GM19438 (cell line): ENCODE measurements around the gene QPCT.
A peak's percentile ranks its signal among the peaks of the same experiment; 100 is the strongest.
"Not testable (repeated sequence)": the region's sequence is repeated elsewhere in the genome, so short reads cannot be mapped to it uniquely, and the experiment has no call there.

Experiments used
- ATAC-seq: cut with Tn5 transposase; IDR thresholded peaks from one replicate; pipeline ENCODE4 v1.9.1; 2021; ENCODE audit warnings: low read depth; ENCODE audit not compliant: unreplicated experiment

Gene QPCT

DNA sequence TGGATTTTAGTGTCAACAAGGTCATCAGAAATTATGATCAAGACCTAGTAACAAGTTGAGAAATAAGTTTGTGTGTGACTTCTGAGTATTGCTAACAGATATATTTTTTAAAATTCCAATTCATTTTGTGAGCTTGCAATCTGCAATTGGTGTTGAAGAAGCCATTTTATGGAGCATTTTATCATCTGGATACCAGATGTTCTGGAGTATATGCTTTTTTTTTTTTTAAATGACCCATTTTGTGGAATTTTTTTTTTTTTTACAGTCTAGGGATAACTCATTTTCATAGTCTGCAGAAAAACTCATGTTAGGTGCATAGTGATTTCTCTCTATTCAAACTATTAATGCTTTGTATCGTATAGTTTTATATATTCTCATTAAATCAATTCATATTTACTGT is 12.6 kb downstream of the QPCT start:
- ATAC-seq, result no peak

DNA sequence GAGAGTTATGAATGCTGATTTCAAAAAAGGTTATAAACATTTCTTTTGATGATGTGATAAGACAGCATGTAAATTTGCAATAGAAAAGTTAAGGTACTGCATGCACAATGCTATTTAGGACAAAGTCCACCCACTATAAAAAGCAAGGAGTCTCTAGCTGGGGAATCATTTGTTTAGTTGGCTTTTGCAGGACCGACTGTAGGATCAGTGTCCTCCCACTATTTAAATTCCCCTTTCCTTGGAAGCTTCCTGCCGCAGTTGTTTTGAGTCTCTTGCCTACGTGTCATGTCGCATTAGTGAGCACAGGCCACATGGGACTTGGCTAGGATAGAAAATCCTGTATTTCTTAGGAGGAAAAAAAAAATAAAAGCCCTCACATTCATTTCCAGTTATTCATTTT is 13.1 kb downstream of the QPCT start:
- ATAC-seq, result no peak

GRCh38 chr2:37358466-37358865 is 14.0 kb downstream of the QPCT start:
- ATAC-seq, result no peak

GRCh38 chr2:37361216-37361815 is 16.9 kb downstream of the QPCT start:
- no peak for ATAC-seq

DNA sequence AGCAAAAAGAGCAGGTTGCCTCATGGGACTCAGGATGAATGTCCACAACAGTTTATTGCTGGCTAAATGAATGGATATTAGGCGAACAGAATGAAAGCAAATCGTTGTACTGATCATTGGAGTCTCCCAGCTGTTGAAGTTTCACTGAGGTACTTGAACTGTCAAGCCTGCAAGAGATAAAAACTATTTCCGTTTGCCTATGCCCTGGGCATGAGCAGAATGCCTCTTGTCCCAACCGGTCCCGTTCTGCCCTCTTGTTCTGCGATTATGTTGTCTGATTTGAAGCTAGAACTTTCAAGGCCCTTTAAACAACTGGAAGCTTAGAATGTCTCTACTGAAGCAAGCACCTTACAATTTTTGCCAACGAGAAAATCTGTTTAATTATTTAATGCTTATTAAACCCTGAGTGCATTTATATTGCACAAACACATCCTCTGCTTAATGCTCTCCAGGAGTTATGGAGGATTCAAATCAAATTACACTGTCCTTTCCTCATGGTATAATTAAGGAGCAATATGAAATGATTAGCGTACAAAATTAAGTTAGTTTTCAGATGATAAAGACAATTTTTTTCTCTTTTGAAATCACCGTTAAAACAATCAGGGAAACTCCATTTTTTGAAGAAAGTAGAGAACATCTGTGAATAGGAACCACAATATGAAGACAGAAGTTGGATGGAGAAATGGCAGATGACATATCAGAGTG is 17.7 kb downstream of the QPCT start:
- no peak for ATAC-seq

DNA sequence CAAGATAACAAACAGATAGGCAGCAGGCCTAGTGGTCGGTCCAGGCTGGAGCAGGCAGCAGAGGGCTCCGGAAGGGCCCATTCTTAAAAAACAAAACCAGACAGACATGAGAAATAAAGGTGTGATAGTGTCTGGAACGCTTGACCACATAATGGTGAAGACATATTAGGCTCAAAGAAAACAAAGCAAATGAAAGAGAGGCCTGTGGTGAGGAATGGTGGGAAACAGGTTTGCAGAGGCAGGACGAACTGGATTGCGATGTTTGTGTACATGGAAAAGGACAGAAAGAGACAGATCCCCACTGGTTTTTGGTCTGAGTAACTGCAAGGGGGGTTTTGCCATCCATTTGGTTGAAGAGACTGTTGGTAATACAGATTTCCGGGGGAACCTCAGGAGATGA is 19.9 kb downstream of the QPCT start:
- no peak for ATAC-seq

DNA sequence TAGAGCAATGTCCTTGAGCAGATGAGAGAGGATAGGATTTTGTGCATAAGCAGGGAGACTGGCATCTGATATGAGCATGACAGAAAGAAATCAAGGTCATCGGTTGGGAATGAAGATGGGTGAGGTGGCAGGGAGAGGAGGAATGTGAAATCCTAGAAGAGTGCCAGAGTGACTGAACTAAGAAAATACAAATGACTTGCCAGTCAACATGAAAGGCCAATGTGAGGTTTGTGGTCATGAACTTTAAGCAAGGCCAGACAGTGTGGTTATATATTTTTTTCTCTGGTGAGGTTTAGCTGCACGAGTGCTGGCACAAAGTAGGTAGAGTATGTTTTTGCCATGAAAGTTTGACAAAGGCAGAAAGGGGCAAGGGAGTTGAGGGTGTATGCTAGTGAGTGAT is 21.2 kb downstream of the QPCT start:
- ATAC-seq, result no peak

GRCh38 chr2:37366773-37367172 is 22.3 kb downstream of the QPCT start:
- no peak for ATAC-seq

DNA sequence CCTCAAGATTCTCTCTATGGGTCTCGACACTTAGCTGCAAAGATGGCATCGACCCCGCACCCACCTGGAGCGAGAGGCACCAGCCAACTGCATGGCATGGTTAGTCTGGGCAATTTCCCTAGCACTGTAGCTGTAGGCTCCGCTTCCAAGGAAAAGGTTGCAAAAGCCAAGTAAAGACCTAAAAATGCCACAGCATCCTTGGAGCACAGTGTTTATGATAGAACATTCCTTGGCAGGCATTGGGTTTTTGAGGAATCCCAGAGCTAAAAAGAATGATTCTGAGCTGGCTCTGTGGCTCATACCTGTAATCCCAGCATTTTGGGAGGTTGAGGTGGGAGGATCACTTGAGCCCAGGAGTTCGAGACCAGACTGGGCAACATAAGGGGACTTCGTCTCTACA is 22.9 kb downstream of the QPCT start:
- ATAC-seq, result no peak

GRCh38 chr2:37367984-37368383 is 23.6 kb downstream of the QPCT start:
- no peak for ATAC-seq

DNA sequence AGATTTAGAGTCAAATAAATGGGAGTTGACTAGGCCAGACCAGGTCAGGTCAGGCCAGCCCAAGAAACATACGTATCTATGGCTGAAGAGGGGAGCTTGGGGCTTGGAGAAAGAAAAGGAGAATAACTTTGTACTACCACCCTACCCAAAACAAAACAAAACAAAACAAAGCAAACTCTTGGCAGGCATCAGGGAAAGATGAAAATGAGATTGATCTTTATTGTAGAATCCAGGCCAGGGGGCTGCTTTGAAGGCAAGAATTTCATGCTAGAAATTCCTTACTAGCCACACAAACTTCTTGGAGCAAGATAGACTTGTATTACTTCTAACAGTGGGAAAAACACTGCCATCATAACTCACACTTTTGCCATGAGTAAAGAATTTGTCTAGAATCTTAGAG is 26.2 kb downstream of the QPCT start:
- no peak for ATAC-seq

DNA sequence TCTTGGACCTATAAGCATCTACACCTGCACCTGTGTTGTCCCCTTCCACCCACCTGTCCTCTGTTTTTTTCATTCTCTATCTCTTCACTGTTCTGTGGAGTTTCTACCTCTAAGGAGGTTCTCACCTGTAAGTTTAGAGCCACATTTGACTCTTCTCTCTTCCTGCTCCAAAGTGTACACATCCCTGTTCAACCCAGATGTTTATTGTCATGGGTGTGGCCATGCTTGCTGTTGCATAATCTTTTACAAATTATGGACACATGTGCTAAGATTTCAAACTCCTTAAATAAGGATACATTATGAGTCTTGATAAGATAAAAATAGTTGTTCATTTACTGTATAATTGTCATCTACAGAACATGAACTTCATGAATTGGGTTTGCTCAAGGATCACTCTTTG is 27.6 kb downstream of the QPCT start:
- no peak for ATAC-seq

DNA sequence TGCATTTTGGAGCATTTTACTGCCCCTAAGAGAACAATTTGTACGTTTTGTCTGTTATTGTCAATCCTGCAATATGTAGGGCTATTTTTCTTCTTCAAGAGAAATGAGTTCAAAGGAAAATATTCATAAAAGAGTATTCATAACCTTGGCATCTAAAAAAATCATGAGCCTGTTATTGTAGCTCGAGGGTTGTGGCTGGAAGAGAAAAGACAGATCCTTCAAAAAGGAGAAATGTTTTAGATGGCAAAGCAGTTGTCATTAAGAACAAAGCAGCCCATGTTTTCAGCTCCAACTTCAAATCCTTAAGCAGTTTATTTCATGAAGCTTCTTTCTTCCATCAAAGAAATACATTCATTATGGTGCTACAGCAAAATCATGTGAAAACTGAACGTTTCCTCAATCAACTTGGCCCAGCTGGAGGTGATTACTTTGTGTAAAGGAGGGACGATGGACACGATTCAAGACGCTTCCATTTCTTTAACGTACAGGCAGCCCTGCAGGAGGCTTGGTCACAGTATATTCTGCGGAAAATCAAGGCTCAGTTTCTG is 31.4 kb downstream of the QPCT start:
- peak; percentile 25 for ATAC-seq

DNA sequence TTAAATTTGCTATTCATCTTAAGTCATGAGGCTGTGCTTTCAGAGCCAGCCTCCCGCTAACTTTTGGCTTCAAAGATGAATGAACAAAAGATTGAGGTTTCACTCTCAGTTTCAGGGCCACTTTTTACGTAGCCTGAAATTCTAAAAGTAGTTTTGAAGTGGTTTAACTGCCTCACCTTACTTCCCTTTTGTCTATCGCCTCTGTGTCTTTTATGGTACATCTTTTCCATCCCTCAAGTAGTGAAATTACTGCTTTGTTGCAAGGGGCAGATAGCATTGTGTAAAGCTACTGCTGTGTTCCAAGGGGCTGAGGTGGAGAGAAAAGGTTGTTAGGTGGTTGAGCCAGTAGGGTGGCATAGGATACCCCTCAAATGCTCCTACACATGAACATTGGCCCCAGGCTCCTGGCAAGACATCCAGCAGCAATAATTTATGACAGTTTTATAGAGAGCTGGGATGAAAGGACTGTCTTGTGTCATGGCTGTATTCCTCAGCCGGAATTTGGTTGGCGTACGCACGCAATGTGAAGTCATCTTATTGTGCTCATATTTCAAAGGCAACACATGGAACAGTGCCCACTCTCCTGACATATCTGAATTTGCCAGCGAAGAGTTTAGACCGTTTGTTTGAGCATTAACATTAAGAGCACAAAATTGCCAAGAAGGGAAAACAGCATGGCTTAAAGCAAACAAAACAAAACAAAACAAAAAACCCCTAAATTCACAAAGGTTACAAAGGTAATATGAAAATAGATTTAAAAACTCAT is 32.2 kb downstream of the QPCT start:
- ATAC-seq, result peak; percentile 89

DNA sequence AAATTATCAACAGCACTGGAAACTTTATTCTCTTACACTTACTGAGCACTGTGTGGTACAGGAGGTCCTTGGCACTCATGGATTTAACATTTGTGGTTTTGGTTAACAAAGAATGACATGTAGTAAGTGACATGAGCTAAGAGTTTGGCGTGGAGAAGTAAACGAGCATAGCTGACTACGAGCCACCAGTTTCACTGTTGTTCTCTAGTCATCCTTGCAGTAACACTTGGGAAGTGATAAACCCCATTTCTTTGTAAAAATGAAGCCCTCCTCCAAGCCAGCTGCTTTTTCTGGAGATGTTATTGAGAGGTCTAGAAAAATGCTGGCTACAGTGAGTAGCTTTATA is 32.7 kb downstream of the QPCT start:
- no peak for ATAC-seq

DNA sequence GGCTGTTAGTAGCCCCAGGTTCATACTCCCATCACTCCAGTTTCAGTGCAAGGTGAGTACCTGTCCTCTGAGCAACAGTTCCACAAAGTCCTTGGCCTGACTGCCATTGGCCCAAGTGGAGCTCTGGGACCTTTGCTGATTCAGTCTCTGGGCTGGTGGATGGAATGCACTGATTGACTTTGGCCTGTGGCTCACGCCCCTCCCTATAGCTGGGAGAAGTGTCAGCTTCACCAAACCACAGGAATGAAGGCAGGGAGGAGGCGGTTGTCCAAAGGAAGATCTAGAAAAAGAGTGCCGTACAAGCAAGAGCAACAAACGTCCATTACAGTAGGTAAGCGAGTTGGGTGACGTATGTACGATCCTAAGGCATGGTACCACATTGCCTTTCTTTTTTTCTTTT is 34.0 kb downstream of the QPCT start:
- ATAC-seq, result no peak

GRCh38 chr2:37379881-37380296 is 35.5 kb downstream of the QPCT start:
- ATAC-seq, result no peak

DNA sequence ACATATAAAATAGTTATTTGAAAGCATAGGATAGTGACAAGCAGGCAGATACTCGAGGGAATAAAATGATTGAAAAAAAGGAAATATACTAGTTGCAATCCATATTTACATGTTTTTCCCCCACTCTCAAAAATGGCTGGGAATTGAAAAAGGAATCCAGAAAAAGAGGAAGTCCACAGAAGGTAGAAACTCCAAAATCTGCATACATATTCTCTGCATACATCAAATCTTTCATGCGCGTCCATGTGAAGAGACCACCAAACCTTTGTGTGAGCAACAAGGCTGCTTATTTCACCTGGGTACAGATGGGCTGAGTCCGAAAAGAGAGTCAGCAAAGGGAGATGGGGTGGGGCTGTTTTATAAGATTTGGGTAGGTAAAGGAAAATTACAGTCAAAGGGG is 36.4 kb downstream of the QPCT start:
- not testable (repeated sequence) for ATAC-seq

DNA sequence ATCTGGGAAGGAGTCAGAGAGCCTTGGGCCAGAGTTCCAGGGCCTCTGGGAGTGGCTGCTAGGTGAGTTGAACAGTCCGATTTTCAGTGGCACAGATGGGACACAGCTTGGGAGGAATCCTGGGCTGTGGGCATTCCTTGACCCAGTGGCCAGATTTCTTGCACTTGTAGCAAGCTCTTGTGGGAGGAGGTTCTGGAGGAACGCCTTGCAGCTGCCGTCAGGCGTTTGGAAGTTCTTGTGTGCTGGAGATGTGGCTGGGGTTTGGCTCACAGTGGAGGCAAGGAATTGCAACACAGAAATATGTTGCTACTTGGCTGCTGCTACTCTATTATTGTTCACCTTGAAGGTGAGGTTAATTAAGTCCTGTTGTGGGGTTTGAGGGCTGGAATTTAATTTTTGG is 39.8 kb downstream of the QPCT start:
- ATAC-seq, result not testable (repeated sequence)

- ATAC-seq, result no peak
Measured at GRCh38 chr2:37387148-37387835, 42.9 kb downstream of the QPCT start.

- ATAC-seq, result no peak
Measured at GRCh38 chr2:37388074-37388473, 43.6 kb downstream of the QPCT start.
